ENCODE measurements around the gene USP37.

DNA sequence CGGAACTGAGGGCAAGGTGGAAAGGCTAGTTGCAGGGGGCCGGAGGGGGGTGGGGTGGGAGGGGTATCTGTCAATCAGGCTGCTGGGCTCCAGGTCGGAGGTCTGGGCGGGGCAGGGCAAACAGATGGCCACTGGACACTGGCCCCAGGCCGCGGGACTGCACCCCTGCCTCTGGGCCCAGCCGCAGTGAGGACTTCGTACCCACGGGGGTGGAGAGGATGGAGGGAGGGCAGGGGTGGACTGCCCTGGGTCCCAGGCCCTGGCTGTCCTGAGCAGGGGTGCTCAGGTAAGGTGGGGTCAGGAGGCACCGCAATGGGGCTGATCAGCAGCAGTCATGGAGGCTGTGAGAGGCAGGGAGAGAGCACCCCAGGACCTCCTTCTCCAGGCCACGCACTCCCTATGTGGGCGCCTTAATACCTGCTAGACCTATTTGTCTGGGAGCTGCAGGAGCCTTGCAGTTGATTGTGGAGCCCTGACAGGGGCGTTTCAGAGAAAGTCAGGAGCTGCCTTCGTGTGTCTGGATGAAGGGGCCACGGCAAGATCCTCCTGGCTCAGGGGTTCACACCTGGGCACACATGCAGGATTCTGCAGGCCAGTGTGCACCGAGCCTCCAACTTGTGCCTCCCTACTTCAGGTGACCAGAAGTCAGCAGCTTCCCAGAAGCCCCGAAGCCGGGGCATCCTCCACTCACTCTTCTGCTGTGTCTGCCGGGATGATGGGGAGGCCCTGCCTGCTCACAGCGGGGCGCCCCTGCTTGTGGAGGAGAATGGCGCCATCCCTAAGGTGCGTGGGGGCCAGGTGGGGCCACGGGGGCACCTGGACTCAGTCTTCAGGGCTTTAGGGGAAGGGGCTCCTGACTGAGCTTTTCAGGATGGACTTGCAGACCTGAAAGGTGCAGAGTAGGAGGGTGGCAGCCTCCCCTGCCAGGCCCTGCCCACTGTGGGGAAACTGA, 166.9 kb downstream of the USP37 start:
- TF ChIP-seq, protein P1, sequence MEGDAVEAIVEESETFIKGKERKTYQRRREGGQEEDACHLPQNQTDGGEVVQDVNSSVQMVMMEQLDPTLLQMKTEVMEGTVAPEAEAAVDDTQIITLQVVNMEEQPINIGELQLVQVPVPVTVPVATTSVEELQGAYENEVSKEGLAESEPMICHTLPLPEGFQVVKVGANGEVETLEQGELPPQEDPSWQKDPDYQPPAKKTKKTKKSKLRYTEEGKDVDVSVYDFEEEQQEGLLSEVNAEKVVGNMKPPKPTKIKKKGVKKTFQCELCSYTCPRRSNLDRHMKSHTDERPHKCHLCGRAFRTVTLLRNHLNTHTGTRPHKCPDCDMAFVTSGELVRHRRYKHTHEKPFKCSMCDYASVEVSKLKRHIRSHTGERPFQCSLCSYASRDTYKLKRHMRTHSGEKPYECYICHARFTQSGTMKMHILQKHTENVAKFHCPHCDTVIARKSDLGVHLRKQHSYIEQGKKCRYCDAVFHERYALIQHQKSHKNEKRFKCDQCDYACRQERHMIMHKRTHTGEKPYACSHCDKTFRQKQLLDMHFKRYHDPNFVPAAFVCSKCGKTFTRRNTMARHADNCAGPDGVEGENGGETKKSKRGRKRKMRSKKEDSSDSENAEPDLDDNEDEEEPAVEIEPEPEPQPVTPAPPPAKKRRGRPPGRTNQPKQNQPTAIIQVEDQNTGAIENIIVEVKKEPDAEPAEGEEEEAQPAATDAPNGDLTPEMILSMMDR (IDR thresholded peaks at IDR 0.05; ENCODE audit: low read length), result no peak
- TF ChIP-seq EZH2 (IDR thresholded peaks at IDR 0.05; ENCODE audit: borderline replicate concordance, low read length), result no peak

Measured in OCI-LY1 (cell line).